ENCODE data around the gene CETP.

DNA sequence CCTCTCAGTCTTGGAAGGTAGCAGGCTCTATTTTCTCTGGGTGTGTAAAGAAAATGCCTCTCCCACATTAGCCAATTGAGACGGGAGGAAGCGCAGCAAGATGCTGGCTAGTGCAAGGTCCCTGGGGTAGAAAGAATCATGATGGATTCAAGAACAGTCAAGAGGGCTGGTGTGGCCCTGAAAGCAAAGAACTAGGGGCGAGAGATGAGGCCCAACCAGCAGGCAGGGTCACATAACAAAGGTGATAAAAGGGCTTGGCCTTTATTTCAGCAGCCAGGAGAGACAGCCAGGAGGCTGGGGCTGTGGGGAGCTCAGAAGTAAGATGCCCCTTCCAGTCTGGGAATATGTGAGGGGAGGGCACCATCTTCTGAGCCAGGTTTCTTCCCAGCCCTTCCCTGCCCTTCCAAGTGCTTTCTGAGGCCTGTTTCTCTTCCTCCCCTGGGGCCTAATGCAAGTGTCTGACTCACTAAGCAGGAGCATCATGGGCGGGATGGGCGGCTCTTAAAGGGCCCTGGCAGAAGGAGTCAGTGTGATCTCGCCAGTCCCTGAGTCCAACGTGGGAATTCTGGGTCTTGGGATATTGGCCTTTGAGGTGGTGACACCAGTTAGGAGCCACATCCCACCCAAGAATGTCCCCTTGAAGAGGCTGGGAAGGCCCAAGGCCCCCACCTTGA, 23.7 kb downstream of the CETP start:
- TF ChIP-seq HDAC1 (IDR thresholded peaks at IDR 0.05), result no peak
- TF ChIP-seq, protein P1, sequence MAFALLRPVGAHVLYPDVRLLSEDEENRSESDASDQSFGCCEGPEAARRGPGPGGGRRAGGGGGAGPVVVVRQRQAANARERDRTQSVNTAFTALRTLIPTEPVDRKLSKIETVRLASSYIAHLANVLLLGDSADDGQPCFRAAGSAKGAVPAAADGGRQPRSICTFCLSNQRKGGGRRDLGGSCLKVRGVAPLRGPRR (CRISPR knock-in tag; IDR thresholded peaks at IDR 0.05), result no peak
- no peak for TF ChIP-seq SREBF2 (CRISPR knock-in tag; IDR thresholded peaks at IDR 0.05)
- no peak for TF ChIP-seq CEBPG (CRISPR knock-in tag; IDR thresholded peaks at IDR 0.05)
- TF ChIP-seq CEBPG (tag; conservative IDR thresholded peaks at IDR 0.05 in 1 of 2, IDR thresholded peaks at IDR 0.05 in 1 of 2), result no peak
- TF ChIP-seq, protein P2, sequence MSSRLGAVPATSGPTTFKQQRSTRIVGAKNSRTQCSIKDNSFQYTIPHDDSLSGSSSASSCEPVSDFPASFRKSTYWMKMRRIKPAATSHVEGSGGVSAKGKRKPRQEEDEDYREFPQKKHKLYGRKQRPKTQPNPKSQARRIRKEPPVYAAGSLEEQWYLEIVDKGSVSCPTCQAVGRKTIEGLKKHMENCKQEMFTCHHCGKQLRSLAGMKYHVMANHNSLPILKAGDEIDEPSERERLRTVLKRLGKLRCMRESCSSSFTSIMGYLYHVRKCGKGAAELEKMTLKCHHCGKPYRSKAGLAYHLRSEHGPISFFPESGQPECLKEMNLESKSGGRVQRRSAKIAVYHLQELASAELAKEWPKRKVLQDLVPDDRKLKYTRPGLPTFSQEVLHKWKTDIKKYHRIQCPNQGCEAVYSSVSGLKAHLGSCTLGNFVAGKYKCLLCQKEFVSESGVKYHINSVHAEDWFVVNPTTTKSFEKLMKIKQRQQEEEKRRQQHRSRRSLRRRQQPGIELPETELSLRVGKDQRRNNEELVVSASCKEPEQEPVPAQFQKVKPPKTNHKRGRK (tag; IDR thresholded peaks at IDR 0.05), result no peak
- TF ChIP-seq SAFB (IDR thresholded peaks at IDR 0.05; ENCODE audit: borderline replicate concordance, low read depth, low read length), result no peak
- TF ChIP-seq, protein P3, sequence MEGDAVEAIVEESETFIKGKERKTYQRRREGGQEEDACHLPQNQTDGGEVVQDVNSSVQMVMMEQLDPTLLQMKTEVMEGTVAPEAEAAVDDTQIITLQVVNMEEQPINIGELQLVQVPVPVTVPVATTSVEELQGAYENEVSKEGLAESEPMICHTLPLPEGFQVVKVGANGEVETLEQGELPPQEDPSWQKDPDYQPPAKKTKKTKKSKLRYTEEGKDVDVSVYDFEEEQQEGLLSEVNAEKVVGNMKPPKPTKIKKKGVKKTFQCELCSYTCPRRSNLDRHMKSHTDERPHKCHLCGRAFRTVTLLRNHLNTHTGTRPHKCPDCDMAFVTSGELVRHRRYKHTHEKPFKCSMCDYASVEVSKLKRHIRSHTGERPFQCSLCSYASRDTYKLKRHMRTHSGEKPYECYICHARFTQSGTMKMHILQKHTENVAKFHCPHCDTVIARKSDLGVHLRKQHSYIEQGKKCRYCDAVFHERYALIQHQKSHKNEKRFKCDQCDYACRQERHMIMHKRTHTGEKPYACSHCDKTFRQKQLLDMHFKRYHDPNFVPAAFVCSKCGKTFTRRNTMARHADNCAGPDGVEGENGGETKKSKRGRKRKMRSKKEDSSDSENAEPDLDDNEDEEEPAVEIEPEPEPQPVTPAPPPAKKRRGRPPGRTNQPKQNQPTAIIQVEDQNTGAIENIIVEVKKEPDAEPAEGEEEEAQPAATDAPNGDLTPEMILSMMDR (IDR thresholded peaks at IDR 0.05 in 2 of 3, conservative IDR thresholded peaks at IDR 0.05 in 1 of 3; ENCODE audit: insufficient read depth in 2 of 3, low read depth in 1 of 3, low read length in 3 of 3), result no peak

All from K562 (cell line).